Stimulated activated CD4-positive, alpha-beta T cell treated with anti-CD3 and anti-CD28 coated beads, Interleukin-2, amount 100 ng/mL, for 4 hours (primary cell): Measurements from ENCODE around the gene REEP2.
"Not testable (repeated sequence)": the region's sequence is repeated elsewhere in the genome, so short reads cannot be mapped to it uniquely, and the experiment has no call there.

ENCODE experiments used
- DNase-seq: peaks from one replicate; pipeline ENCODE4 v3.0.0-alpha.2; 2020; ENCODE audit warnings: low read depth

The REEP2 gene

GRCh38 chr5:138438724-138439476 is at the start of gene REEP2:
Gene REEP2, plus strand, starts transcription at chr5:138439057. Its CDS starts 152 bp downstream, at chr5:138439209.
- peak; percentile 54 for DNase-seq

- no peak for DNase-seq
Measured at GRCh38 chr5:138389332-138389731, 49.5 kb upstream of the REEP2 start.

- not testable (repeated sequence) for DNase-seq
Measured at GRCh38 chr5:138389911-138390310, 48.9 kb upstream of the REEP2 start.

GRCh38 chr5:138391859-138392386 is 46.9 kb upstream of the REEP2 start:
- DNase-seq: no peak

- DNase-seq: no peak
Measured at GRCh38 chr5:138402640-138403039, 36.2 kb upstream of the REEP2 start.

GRCh38 chr5:138408023-138408422 is 30.8 kb upstream of the REEP2 start:
- DNase-seq: no peak

- DNase-seq: not testable (repeated sequence)
Measured at GRCh38 chr5:138410996-138411640, 27.7 kb upstream of the REEP2 start.

- no peak for DNase-seq
Measured at GRCh38 chr5:138418444-138418843, 20.4 kb upstream of the REEP2 start.

- no peak for DNase-seq
Measured at GRCh38 chr5:138425079-138425478, 13.8 kb upstream of the REEP2 start.

- no peak for DNase-seq
Measured at GRCh38 chr5:138435943-138436342, 2.9 kb upstream of the REEP2 start.

- no peak for DNase-seq
Measured at GRCh38 chr5:138438003-138438723, 694 bp upstream of the REEP2 start.

GRCh38 chr5:138439477-138440158 is 761 bp downstream of the REEP2 start:
- DNase-seq: no peak

GRCh38 chr5:138440159-138441073 is 1.6 kb downstream of the REEP2 start:
- DNase-seq: no peak

GRCh38 chr5:138441221-138441620 is 2.4 kb downstream of the REEP2 start:
- DNase-seq: no peak

- no peak for DNase-seq
Measured at GRCh38 chr5:138444078-138444773, 5.4 kb downstream of the REEP2 start.

GRCh38 chr5:138444774-138445546 is 6.1 kb downstream of the REEP2 start:
- DNase-seq: no peak

GRCh38 chr5:138445547-138446271 is 6.9 kb downstream of the REEP2 start:
- no peak for DNase-seq

- no peak for DNase-seq
Measured at GRCh38 chr5:138448070-138448469, 9.2 kb downstream of the REEP2 start.
